Measurements from ENCODE around the gene LRIG2.

GRCh38 chr1:113046569-113046968 lies 26.4 kb upstream of the LRIG2 start:
- no peak for TF ChIP-seq CTCF (conservative IDR thresholded peaks at IDR 0.05; ENCODE audit: low read depth, low read length)
- TF ChIP-seq EZH2 (IDR thresholded peaks at IDR 0.05; ENCODE audit: borderline replicate concordance, low read depth, low read length, poor library complexity, severe bottlenecking): no peak

Data from A673 (cell line).